NT2/D1 (cell line): ENCODE data around the gene KRT12.
"Not testable (repeated sequence)": the region's sequence is repeated elsewhere in the genome, so short reads cannot be mapped to it uniquely, and the experiment has no call there.

Experiments
- DNase-seq: peaks from one replicate; pipeline ENCODE4 v3.0.0-alpha.2; 2011; ENCODE audit warnings: low read depth, low spot score
- H3K27me3 ChIP-seq: 2 replicates; pipeline ENCODE4 v1.6.0; 2011; ENCODE audit warnings: mild to moderate bottlenecking; ENCODE audit not compliant: insufficient read length, insufficient read depth
- H3K36me3 ChIP-seq: 2 replicates; pipeline ENCODE4 v1.6.1; 2011; ENCODE audit warnings: mild to moderate bottlenecking, low read length, mixed read lengths; ENCODE audit not compliant: insufficient read depth, insufficient read length
- H3K4me1 ChIP-seq: 2 replicates; pipeline ENCODE4 v1.5.1; 2011; ENCODE audit not compliant: insufficient read depth, insufficient read length
- H3K4me3 ChIP-seq: 2 replicates; pipeline ENCODE4 v1.5.1; 2011; ENCODE audit warnings: low read depth; ENCODE audit not compliant: insufficient read length
- H3K9ac ChIP-seq: 2 replicates; pipeline ENCODE4 v1.6.0; 2011; ENCODE audit warnings: low read depth; ENCODE audit not compliant: insufficient read length
- H3K9me3 ChIP-seq: 2 replicates; pipeline ENCODE4 v1.5.1; 2011; ENCODE audit warnings: mild to moderate bottlenecking, low read length; ENCODE audit not compliant: insufficient read depth
- SUZ12 ChIP-seq: IDR thresholded peaks from 2 replicates; pipeline ENCODE4 v1.6.1; 2011; ENCODE audit not compliant: insufficient read length, insufficient read depth; ENCODE audit errors: extremely low read depth
- YY1 ChIP-seq: IDR thresholded peaks from 2 replicates; pipeline ENCODE4 v1.6.1; 2011; ENCODE audit not compliant: insufficient read length, insufficient read depth
- ZNF274 ChIP-seq: IDR thresholded peaks from 2 replicates; pipeline ENCODE4 v1.6.1; 2011; ENCODE audit warnings: mild to moderate bottlenecking, low read depth, low read length

Gene KRT12

GRCh38 chr17:40870136-40870535, 3.1 kb upstream of the KRT12 start:
- no peak for DNase-seq
- Histone ChIP-seq H3K9me3 (no peaks in the 10 kb centered on the region), H3K27me3 (no peaks in the 10 kb centered on the region), H3K36me3 (no peaks in the 10 kb centered on the region), H3K4me1 (no peaks in the 10 kb centered on the region), H3K9ac (no peak overlapping the region), H3K4me3 (no peak overlapping the region)
- TF ChIP-seq SUZ12 (no peak), ZNF274 (no peak), YY1 (no peak)

- H3K4me1 ChIP-seq: no peaks in the 10 kb centered on the region
- H3K36me3 ChIP-seq: no peaks in the 10 kb centered on the region
- no peak overlapping the region for H3K4me3 ChIP-seq
- DNase-seq: no peak
- TF ChIP-seq YY1 (no peak), ZNF274 (no peak), SUZ12 (no peak)
- H3K9me3 ChIP-seq: no peaks in the 10 kb centered on the region
- no peaks in the 10 kb centered on the region for H3K27me3 ChIP-seq
- no peak overlapping the region for H3K9ac ChIP-seq
Observed at GRCh38 chr17:40864661-40865390, 2.2 kb downstream of the KRT12 start.

GRCh38 chr17:40862985-40863733, 3.9 kb downstream of the KRT12 start:
- DNase-seq: no peak
- no peak for TF ChIP-seq SUZ12
- no peak for TF ChIP-seq YY1
- TF ChIP-seq ZNF274: no peak
- Histone ChIP-seq H3K9ac (no peak overlapping the region), H3K4me1 (no peaks in the 10 kb centered on the region), H3K4me3 (no peak overlapping the region), H3K9me3 (no peaks in the 10 kb centered on the region), H3K27me3 (no peaks in the 10 kb centered on the region), H3K36me3 (no peaks in the 10 kb centered on the region)

GRCh38 chr17:40859536-40859935, 7.5 kb downstream of the KRT12 start:
- Histone ChIP-seq H3K9me3 (no peaks in the 10 kb centered on the region), H3K36me3 (no peaks in the 10 kb centered on the region), H3K27me3 (no peaks in the 10 kb centered on the region), H3K4me3 (no peak overlapping the region), H3K4me1 (no peaks in the 10 kb centered on the region), H3K9ac (no peak overlapping the region)
- TF ChIP-seq SUZ12 (no peak), YY1 (no peak), ZNF274 (no peak)
- DNase-seq: no peak

- not testable (repeated sequence) for H3K9me3 ChIP-seq, H3K4me1 ChIP-seq, DNase-seq, H3K27me3 ChIP-seq, H3K4me3 ChIP-seq, H3K36me3 ChIP-seq, H3K9ac ChIP-seq
Observed at GRCh38 chr17:40858667-40859066, 8.4 kb downstream of the KRT12 start.

GRCh38 chr17:40857535-40857934, 9.5 kb downstream of the KRT12 start:
- Histone ChIP-seq H3K4me3 (no peak overlapping the region), H3K9ac (no peak overlapping the region), H3K36me3 (no peaks in the 10 kb centered on the region), H3K9me3 (no peaks in the 10 kb centered on the region), H3K27me3 (no peaks in the 10 kb centered on the region), H3K4me1 (no peaks in the 10 kb centered on the region)
- DNase-seq: no peak
- no peak for TF ChIP-seq ZNF274
- TF ChIP-seq SUZ12: no peak
- no peak for TF ChIP-seq YY1

- Histone ChIP-seq H3K27me3 (no peaks in the 10 kb centered on the region), H3K4me1 (no peaks in the 10 kb centered on the region), H3K9me3 (no peaks in the 10 kb centered on the region), H3K4me3 (no peak overlapping the region), H3K9ac (no peak overlapping the region), H3K36me3 (no peaks in the 10 kb centered on the region)
- no peak for DNase-seq
- TF ChIP-seq SUZ12: no peak
- TF ChIP-seq ZNF274: no peak
Observed at GRCh38 chr17:40854175-40854814, 12.7 kb downstream of the KRT12 start.
